GM18951 (cell line): Measurements from ENCODE around the gene LHFPL4.
"Not testable (repeated sequence)": the region's sequence is repeated elsewhere in the genome, so short reads cannot be mapped to it uniquely, and the experiment has no call there.

Source experiments
- POLR2A ChIP-seq: IDR thresholded peaks from 4 replicates; pipeline ENCODE4 v1.6.1; 2011; ENCODE audit warnings: mild to moderate bottlenecking; ENCODE audit not compliant: insufficient read length, insufficient read depth; ENCODE audit errors: extremely low read depth
- in situ Hi-C: fragments of 300-500 bp; cut with MboI; formaldehyde crosslinking; loops from one replicate; pipeline ENCODE4 v1.12.0; 2022; ENCODE audit warnings: low sequenced_read_pairs, mixed read lengths, inconsistent platforms; ENCODE audit not compliant: unreplicated experiment

LHFPL4 gene

DNA sequence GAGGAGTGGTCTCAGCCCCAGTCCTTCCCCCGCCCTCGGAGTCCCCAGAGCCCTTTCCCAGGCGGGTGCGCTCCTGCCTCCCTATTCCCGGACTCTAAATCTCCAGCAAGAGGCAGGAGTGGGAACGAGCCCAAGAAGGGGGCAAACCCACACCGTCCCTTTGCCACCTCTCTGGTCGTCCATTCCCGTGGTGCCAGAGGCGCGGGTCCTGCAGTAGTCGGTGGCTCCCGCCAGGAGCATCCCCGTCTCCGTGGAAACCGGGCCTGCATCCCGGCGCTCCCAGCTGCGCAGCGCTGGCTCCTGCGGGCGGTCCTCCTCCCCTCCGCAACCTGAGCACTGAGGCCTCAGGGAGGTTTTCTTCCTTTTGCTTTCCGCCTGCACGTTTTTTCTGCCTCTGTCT, 44.8 kb downstream of the LHFPL4 start:
- no peak for TF ChIP-seq POLR2A
- in situ Hi-C loops, result no loop called here

DNA sequence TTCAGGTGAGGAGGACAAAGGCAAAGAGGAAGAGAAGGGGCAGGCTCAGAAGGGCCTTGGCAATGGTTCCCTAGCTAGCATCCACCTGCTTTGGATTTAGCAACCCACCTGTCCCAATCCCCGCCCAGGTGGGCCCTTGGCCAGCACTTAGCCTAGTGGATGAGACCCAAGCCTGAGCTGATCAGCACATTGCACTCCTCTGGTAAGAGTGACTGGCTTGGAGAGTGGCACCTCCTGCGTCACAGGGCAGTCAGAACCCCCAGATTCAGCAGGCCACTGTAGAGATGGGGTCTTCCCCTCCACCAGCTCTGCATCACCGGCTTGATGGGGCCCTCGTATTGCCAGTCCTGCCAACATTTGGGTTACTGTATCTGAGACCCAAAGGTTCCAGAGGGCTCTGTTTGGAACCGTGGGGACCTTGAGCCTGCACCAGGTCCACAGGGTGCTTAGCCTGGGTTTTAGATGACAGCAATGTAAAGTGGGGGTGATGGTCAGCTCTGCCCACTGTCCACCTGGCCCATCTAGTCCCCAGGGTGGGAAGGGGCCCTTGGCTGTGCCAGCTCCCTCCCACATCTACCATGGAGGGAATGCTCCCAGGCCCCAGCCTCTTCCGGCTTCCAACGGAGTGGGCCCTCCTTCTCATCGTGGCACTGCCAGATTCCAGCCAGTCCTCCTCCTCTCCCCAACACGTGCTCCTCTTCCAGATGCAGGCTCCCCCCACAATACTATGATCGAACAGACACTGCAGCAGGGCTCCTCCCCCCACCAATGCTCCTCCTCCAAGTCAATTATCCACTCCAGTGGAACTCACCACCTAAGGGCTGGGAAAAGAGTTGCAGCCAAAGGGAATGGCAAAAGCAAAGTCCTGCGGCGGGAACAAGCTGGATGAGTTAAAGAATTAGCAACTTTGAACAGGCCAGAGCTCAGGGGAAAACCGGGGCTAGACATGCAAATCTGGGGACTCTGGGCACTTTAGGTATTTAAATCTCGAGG, 45.7 kb downstream of the LHFPL4 start:
- in situ Hi-C loops, result no loop called here
- TF ChIP-seq POLR2A, result no peak

DNA sequence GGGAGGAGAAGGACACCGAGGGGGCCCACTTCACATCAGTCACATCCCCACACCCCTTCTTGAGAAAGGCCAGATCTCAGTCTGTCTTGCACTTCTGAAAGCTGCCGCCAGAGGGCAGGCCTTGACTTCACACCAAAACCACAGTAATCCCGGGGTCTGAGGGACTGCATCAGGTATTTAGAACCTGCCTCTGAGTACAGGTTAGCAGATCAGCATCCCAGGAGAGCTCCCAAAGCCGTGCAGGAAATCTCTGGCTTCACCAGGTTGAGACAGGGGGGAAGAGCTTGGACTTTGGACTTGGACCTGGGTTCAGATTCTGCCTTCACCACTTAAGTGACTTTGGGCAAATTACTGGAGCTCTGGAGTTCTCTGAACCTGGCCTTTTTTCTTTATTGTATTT, 50.3 kb downstream of the LHFPL4 start:
- TF ChIP-seq POLR2A, result no peak
- in situ Hi-C loops, result no loop called here

DNA sequence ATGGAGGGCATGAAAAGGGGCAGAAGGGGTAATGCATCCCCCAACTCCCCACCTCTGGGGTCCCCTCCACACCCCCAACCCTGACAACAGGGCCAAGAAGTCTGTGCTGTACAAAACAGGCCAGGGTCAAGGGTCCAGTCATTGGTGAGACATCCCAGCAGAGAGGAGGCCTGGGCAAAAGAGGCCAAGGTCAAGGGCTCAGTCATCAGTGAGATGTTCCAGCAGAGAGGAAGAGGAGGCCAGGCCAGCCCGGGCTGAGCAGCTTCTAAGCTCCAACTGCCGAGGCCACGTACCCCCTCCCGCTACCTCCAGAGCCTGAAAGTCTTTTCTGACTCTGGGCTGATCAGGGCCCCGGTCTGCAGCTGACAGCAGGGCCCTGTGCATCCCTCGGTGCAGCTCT, 52.4 kb downstream of the LHFPL4 start:
- TF ChIP-seq POLR2A, result no peak
- in situ Hi-C loops, result no loop called here

DNA sequence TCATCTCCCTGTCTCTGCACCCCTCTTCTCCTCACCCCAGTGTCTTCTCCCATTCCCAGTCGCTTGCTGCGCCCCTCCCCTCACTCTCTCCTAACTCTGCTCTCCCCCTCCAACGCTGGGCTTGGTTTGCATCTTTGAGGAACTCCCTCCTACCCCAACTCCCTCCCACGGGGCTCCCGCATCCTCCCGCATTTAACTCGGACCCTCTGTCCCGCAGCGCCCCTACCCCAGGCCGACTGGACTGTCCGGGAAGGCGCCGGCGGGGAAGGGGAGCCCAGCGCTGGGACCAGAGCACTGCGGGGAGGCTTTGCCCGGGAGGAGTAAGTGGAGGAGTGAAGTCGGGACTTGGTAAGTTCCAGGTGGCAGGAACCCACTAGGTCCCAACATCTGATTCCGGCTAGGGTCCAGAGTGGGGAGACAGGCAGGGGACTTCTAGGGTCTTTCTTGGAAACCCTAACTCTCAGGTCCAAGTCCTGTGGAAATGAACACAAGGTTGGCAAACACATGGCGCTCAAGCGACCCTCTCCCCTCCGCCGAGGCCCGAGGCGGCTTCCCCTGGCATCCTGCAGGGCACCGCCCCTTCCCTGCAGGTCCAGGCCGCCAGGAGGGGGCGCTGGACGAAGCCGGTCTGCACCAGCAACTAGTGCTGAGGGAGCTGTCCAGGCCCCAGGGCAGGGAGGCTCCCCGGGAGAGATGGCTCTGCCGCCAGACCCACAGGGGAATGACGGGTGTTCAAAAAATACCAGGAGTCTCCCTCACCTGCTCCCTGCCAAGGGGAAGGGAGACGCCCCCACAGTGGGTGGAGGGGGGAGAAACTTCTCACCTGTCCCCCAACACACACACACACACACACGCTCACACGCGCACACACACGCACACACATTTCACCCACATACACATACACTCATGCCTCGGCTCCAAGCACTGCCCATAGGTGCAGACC, 53.2 kb downstream of the LHFPL4 start:
- in situ Hi-C loops, result no loop called here
- no peak for TF ChIP-seq POLR2A

DNA sequence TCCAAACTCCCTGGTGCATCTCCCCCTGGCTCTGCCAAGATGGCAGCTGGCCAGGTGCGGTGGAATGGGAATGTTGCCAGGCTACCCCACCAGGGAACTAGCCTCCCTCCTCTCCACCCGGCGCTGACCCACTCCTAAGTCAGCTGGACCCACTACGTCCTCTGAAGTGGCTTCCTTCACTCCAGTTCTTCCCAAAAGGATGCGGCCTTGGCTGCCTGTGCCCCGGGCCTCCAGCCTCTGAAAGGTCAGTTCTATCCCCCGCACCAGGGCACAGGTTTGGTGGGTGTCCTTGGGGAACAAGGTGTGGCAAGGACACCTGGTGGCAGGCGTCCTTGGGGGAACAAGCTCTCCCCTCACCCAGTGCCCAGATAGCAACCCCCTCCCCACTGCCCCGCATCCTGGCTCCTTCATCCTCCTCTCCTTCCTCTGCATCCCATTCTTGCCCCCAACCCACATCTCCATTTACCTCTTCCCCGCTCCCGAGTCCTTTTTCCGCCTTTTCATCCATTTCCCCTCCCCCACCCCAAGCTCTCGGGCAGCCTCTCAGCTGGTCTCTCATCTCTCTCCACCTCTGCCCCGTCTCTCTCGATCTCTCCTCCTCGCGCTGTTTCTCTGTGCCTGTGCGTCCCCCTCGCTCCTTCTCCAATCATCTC, 54.0 kb downstream of the LHFPL4 start:
- no peak for TF ChIP-seq POLR2A

DNA sequence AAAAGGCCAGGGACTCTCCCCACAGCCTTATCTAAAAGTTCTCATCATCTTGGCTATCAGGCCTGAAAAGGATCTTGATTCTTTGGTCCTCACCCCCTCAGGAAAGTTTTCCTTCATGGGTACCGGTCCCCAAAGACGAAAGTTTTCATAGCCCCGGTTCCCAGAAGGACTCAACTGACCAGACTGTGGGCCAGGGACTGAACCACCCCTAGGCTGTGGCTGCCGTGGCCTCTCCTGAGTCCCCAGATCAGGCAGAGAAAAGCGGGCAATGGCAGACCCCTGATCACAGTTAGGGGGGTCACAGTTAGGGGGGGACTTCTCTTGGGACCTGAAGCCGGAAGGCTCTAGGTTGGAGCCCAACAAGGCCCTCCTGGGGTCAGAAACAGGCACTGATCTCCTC, 54.8 kb downstream of the LHFPL4 start:
- no peak for TF ChIP-seq POLR2A
- in situ Hi-C loops, result no loop called here

More for the DNA sequence above, 54.0 kb downstream of the LHFPL4 start:
- in situ Hi-C loops, result no loop called here

DNA sequence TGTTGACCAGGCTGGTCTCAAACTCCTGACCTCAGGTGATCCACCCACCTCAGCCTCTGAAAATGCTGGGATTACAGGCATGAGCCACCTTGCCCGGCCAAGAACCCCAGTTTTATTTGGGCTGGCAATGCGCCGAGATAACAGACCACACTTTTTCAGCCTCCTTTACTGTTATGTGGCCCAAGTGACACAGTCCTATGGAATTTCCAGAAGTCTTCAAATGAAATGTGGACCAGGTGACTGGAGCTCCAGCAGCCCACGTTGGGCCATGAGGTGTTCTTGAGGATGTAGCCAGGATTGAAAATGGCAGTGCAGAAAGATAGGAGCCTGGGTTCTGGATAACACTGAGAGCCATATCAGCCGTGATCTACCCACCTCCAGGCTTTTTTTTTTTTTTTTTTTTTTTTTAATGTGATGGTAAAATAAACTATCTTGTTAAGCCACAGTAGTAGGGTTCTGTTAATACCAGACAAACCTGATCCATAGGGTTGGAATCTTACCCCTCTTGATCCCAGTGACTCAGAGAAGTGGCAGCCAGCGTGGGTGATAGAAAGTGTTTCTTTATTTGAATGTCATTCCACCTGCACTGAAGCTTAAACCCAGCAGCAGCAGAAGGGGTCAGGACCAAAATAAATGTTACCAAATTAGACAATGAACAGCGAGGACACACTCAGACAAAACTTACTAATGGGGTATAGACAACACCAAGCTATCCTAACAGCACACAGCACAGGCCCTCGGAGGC, 55.6 kb downstream of the LHFPL4 start:
- in situ Hi-C loops, result no loop called here
- TF ChIP-seq POLR2A, result no peak

DNA sequence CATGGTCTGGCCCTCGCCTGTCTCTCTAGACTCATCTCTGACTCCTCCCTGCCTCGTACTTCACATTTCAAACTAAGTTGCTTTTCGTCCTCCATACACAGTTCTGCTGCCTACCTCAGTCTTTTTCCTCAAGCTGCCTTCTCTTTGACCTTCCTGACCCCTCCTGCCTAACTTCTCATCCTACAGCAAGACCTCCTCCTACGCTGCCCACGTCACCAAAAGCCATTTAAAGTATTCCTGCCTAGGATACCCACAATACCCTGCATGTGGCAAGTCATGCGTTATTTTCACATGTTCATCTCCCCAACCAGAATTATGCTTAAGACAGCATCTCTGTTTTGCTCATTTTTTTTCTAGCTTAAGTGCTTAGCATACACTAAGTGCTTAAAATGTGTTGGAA, 56.7 kb downstream of the LHFPL4 start:
- in situ Hi-C loops, result no loop called here
- no peak for TF ChIP-seq POLR2A

DNA sequence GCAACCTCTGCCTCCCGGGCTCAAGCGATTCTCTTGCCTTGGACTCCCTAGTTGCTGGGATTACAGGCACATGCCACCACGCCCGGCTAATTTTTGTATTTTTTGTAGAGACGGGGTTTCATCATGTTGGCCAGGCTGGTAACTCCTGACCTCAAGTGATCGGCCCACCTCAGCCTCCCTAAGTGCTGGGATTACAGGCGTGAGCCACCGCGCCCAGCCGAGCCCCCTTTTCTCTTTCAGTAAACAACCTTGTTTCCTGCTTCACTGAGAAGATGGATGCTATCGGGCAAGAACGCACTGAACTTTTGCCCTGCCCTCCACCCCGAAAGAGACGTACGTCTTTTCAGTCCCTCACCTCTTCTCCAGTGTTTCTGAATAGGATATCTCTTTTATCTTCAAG, 59.6 kb downstream of the LHFPL4 start:
- in situ Hi-C loops, result not testable (repeated sequence)

DNA sequence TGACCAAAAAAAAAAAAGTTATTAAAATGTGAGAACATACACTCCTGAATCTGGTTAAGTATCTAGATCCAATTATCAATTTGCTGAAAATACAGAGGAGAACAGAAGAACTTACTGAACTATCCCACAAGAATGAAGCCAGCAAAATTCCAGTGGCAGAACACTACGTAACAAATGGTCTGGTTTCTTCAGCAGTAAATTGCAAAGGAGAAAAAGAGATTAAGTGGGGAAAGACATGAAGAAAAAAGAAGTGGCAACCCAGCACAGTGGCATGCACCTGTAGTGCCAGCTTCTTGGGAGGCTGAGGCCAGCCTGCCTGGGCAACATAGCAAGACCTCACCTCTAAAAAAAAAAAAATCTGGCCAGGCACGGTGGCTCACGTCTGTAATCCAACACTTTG, 62.1 kb downstream of the LHFPL4 start:
- TF ChIP-seq POLR2A, result no peak
- in situ Hi-C loops, result no loop called here

DNA sequence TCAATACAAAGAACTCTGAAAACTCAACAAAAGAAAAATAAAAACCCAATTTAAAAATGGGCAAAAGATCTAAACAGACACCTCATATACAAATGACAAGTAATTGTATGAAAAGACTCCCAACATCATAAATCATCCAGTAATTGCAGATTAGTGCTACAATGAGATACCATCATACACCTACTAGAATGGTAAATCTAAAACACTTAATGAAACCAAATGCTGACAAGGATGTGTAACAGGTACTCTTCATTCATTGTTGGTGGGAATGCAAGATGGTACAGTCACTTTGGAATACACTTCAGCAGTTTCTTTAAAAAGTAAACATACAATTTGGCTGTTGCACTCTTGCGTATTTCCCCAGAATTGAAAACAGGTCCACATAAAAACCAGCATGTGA, 68.4 kb downstream of the LHFPL4 start:
- TF ChIP-seq POLR2A, result no peak
- in situ Hi-C loops, result no loop called here

DNA sequence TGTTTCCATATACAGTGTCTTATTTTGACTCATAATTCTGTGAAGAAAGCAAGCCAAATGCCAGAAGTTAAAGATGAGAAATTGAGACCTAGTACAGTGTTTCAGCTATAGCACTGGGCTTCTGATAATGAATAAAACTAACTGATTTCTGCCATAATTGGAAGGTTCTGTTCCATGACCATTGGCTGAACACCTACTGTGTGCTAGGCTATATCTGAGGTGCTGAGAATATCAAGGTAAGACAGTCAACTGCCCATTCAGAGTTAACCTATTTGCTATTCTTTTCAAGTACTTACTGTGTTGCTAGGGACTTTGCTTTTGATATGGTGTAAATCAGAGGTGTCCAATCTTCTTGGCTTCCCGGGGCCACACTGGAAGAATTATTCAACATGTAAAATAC, 73.4 kb downstream of the LHFPL4 start:
- in situ Hi-C loops, result no loop called here
- no peak for TF ChIP-seq POLR2A

DNA sequence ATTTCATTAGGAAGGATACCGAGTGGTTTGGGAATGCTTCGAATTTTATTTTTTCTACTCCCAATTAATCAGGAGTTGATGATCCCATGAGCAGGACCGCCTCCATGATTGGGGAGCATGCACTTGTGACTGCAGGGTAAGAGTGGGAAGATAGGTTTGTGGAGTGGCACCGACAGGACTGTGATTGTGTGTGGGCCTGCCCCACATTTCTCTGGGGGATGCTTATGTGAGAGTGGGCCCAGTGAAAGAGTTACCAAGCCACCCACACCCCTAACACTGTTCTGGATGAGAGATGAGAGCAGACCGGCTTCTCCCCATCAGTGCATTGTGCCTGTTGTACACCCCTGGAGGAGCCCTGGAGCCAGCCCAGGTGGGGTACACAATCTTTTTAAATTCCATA, 76.7 kb downstream of the LHFPL4 start:
- in situ Hi-C loops, result no loop called here
- no peak for TF ChIP-seq POLR2A
